NK-92 (cell line): ENCODE data around the gene OBP2B.
"Not testable (repeated sequence)": the region's sequence is repeated elsewhere in the genome, so short reads cannot be mapped to it uniquely, and the experiment has no call there.

Experiments
- DNase-seq: peaks from one replicate; lab custom pipeline; 2025; ENCODE audit not compliant: unreplicated experiment; lab: John Stamatoyannopoulos, UW

Gene OBP2B, protein sequence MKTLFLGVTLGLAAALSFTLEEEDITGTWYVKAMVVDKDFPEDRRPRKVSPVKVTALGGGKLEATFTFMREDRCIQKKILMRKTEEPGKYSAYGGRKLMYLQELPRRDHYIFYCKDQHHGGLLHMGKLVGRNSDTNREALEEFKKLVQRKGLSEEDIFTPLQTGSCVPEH

DNA sequence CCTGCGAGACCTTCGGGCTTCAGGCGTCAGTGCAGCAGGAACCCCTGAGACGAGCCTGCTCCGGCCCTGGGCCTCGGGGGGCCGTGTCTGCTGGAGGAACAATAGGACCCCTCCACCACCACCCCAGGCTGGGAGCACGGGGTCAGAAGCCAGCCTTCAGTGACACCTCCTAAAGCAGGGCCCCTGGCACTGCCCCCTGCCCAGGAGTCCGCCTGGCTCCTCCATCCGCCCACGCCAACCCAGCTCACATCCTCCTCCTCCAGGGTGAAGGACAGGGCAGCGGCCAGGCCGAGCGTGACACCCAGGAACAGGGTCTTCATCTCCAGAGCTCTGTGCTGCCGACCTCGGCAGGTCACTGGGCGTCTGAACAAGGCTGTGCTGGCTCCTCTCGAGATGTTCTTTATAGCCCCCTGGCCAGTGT is at the start of gene OBP2B:
Gene OBP2B (minus strand): TSS at position 371 of the 421 bp plus-strand sequence. CDS start 51 bp downstream, at position 320.
- DNase-seq: not testable (repeated sequence)

DNA sequence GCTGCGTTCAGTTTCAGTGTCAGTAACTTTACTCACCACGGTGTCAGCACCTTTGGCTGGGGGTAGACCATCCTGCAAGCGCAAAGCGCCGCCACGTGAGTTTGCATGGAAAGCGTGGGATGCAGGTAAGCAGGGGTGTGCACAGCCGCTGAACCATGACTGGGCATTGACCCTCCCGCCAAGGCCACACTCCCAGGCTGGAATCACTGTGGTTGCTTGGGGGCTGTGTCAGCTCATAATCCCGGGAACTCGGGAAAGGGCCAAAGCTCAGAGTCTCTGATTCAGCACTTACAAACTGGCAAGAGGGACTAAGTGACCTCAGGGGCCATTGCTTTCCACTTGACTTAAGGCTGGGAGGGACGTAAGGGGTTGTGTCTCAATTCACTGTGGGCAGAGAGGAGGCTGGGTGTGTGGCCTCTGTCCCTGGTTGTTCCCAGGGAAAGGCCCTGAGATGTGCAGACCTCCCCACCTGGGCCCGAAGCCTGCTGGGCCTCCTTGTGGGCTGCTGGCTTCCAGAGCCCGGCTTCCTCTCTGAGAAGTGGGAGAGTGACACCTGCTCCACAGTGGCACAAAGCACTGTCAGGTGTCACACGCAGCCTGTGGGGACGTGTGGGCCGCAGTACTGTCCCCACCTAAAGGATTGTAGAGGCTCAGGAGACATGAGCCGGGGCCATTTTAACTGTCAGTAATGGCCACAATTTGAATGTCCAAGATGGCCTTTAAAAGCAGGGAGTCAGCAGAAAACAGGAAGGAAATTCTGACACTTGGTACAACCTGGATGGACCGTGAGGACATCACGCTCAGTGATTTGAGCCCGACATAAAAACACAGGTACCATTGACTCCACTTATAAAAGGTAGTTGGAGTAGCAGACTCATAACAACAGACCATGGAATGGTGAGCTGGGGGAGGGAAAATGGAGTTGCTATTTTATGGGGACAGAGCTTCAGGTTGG is 49.3 kb upstream of the OBP2B start:
- no peak for DNase-seq

DNA sequence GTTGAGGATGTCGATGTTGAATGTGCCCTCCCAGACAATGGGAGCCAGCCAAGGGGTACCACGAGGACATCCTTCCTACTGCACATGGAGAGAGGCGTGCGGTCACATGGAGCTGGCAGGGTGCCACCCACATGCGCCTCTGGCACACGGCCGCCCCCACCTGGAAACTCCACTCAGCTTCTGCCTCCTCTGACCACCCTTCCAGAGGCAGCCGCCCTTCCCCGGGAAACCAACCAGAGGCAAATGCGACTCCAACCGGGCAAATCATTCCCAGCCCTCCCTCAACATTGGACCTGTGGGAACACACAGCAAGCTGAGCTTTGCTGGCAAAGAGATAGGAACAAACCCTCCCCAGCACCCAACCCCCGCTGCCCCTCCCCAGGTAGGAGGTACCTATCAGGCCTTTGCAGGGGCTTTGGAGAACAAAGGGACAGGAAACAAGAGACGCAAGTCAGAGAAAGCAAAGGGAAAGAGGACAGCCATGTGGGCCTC is 48.5 kb upstream of the OBP2B start:
- DNase-seq: no peak

DNA sequence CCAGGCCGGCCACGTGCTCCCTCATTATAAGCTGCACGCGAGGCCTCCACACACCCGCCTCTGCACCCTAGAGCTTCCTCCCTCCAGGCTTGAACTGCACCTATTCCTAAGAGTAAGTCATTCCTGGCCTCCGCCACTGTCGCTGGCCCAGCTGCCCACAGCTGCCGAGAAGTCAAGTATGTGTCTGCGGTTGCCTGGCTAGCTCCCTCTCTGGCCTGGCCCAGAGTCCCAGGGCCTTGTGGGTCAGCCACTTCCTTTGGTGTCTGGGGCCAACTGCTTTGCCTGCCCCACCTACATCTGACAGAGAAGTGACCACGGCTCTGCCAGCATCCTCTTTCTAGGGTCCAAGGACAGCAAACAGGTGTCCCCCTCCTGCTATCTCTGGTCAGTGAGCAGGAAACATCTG is 47.6 kb upstream of the OBP2B start:
- DNase-seq: no peak

DNA sequence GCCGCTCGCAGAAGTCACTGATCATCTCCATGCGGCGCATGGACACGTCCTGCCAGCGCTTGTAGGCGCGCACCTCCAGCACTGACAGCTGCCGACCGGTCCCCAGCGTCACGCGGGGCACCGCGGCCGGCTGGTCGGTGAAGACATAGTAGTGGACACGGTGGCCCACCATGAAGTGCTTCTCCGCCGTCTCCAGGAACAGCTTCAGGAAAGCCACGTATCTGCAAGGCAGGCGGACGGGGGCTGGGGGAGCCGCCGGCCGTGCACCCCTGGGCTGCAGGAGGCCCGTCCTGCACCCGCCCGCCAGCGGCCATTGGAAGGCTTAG is 47.0 kb upstream of the OBP2B start:
- no peak for DNase-seq

DNA sequence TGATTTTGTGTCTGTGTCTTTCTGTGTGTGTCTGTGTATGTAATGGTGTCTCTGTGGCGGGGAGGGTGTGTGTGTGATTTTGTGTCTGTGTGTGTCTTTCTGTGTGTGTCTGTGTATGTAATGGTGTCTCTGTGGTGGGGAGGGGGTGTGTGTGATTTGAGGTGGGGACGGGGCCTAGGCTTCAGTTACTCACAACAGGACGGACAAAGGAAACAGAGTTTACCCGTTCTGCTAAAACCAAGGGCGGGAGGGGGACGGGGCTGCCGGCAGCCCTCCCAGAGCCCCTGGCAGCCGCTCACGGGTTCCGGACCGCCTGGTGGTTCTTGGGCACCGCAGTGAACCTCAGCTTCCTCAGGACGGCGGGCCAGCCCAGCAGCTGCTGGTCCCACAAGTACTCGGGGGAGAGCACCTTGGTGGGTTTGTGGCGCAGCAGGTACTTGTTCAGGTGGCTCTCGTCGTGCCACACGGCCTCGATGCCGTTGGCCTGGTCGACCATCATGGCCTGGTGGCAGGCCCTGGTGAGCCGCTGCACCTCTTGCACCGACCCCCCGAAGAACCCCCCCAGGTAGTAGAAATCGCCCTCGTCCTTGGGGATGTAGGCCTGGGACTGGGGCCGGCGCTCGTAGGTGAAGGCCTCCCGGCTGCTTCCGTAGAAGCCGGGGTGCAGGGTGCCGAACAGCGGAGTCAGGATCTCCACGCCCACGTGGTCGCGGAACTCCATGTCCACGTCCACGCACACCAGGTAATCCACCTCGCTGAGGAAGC is 46.5 kb upstream of the OBP2B start:
- DNase-seq: no peak

DNA sequence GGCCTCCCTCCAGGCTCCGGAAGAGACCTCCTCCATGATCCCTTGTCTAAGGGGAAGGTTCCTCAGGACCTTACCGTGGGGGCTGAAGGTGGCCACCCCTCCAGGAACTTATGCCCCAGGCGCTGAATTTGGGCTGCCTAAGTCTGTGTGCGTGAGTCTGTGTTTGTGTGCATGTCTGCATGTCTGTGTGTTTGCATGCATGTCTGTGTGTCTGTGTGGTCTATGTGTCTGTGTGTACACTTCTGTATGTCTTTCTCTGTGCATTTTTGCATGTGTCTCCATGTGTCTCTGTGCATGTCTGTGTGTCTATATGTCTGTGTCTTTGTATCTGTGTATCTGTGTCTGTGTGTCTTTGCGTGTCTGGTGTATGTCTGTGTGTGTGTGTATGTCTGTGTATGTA is 45.4 kb upstream of the OBP2B start:
- no peak for DNase-seq

DNA sequence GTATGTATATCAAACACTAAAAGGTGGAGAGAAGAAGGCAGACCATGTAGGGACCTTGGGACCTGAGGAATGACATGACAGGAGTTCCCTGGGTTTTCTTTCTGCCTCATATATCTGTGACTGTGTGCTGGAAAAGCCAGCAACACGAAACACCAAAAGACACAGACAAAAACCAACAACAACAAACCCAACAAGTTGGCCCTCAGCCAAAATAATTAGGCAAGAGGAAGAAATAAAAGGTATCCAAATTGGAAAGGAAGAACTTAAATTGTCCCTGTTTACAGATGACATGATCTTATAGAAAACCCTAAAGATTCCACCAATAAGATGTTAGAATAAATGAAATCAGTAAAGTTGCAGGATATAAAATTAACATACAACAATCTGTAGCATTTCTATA is 44.2 kb upstream of the OBP2B start:
- no peak for DNase-seq

DNA sequence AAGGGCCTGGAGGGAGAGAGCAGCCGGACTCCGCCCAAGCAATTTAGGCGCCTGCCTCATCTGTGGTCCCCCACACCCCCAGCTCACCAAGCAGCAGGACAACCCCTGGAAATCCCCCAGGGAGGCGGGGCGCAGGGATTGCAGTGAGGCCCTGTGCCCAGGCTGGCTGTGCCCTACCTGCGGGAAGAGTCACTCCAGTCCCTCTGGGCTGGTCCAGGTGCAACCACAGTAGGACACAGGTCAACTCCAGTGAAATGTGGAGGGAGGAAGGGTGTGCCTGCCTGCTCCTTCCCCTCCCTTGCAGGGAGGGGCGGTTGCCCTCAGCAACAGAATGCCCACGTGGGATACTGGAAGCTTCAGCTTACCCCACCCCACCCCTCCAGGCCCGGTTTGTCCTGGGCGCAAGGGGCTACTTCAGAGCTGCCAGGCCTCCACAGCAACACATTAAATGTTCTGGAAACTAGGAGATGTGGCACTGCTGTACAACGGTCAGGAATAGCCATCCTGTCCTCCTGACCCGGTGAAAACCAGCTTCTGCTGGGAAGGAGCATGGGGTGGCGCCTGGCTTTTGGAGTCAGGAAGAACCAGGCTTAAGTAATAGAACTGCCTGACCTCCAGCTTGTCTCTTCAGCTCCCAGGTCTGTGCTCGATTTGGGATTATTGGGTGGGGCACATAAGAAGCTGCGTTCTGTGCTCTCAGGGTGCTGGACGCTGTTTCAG is 43.4 kb upstream of the OBP2B start:
- no peak for DNase-seq

DNA sequence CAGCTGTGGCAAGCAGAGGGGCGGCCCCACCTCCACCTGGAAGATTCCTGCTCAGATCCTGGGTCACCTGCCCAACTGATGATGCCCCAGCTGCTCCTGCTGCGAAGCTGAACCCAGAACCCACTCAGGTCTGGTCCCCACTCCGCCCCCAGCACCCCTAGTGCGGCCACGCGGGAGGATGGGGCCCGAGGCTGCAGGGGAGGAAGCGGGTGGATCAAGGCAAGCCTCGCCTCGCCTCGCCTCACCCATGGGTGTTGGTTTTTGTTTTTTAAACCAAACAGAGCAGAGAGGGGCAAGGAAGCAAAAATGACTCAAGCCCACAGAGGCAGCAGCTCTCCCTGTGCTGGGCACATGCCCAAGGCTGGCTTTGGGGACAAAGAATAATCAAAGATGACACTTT is 42.7 kb upstream of the OBP2B start:
- DNase-seq: no peak

DNA sequence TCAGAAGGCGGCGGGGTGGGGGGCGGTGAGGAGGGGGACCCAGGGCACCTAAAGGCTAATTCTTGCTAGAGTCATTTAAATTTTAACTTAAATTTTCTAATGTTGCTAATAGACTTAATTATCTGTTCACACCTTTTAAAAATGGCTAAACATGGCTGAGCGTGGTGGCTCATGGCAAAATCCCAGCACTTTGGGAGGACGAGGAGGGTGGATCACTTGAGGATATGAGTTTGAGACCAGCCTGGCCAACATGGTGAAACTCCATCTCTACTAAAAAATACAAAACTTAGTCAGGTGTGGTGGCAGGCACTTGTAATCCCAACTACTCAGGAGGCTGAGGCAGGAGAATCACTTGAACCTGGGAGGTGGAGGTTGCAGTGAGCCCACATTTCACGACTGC is 42.2 kb upstream of the OBP2B start:
- DNase-seq: not testable (repeated sequence)

DNA sequence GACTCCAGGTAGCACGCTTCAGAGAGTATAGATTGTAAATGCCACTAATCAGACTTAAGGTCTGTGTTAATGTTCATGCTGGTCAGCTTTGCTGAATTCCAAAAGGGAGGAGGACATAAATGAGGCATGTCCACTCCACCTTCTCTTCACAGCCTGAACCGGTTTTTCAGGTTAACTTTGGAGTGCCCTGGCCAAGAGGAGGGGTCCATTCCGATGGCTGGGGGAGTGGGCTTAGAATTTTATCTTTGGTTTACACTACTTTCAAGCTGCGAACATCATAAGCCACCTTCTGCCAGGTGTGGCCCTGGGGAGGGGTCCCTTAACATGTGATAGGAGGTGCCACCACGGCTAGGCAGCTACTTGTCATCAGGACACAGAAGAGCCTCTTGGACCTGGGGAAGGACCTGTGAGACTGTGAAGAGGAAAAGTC is 41.7 kb upstream of the OBP2B start:
- no peak for DNase-seq

DNA sequence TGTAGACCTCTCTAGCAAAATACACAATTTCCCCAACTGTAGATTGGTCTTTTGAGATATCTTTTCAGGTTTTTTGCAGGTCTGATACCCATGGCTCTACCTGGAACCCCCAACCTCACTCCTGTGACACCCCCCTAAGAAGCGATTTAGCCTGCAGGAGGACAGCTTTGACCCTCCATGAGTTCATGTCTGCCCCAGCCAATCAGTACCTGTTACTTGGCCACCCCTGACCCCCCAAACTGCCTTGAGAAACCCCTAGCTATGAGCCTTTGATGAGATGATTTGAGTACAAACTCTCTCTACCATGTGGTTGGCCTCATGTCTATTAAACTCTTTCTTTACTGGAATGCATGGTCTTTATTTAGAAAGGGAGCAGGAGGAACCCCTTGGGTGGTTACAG is 40.3 kb upstream of the OBP2B start:
- no peak for DNase-seq

DNA sequence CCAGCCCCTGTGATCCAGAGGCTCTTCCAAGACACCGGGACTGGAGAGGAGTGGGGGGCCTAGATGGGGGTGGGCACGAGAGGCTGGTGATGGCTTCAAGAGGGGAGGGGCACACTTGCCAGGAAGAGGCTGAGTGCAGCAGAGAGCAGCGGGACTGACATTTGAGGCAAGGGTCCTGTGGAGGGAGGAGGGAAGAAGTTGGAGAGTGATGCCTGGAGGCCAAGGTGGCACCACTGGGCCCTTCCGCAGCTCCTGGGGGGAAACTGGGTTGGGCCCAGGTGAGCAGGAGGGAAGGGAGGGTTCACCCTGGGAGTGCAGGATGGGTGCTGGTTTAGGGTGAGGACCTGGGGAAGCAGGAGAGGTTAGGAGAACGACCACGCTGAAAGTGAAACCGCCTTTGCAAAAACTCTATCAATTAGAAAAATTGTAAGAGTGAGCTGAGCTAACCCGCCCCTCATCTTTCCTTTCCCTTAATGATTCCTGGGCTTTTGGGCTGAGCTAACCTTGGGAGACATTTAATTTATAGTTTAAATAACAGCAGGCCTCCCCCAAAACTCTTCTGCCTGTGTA is 39.8 kb upstream of the OBP2B start:
- DNase-seq: no peak

DNA sequence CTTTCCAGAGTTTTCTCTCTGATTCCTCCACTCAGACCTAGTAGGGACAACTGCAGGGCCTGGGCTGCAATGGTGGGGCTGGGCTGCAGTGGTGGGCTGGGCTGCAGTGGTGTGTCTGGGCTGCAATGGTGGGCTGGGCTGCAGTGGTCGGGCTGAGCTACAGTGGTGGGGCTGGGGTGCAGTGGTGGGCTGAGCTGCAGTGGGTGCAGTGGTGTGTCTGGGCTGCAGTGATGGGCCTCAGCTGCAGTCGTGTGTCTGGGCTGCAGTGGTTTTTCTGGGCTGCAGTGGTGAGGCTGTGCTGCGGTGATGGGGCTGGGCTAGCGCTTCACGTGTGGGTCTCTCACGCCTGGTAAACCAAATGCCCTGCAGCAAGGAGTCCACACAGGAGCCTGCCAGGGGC is 38.6 kb upstream of the OBP2B start:
- DNase-seq: no peak

DNA sequence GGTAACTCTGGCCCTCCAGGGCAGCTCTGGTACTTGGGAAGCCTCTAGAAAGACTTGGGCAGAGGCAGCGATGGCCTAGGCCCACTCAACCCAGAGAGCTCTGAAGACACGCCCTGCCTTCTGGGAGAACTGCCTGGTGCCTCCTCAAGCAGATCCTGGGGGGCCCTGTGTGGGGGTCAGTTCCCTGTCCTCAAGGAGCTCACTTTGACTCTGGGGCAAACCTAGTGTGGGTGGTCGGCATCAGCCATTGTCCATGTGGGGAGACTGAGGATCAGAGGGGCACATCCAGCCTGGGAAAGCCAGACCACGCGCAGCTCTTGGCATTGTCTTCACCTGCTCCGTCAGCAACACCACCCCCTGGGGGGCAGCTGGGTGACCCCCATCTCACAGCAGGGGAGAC is 37.9 kb upstream of the OBP2B start:
- DNase-seq: no peak

DNA sequence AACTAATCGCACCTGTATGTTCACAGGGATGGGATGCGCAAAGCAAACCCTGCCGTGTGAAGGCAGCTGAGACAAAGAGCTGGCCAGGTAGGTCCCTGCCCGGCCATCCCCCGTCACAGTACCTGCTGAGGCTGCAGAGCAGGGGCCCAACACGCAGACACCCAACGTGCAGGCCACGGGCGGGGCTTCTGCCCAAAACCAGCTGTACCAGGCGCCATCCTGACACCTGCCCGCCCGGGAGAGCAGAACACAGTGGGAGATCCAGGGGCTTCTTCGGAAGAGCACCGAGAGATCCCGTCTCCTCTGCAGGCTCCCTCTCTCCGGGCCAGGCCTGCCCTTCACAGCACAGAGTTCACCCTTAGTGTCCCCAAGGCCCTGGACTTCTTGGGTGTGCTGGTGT is 37.5 kb upstream of the OBP2B start:
- DNase-seq: no peak

DNA sequence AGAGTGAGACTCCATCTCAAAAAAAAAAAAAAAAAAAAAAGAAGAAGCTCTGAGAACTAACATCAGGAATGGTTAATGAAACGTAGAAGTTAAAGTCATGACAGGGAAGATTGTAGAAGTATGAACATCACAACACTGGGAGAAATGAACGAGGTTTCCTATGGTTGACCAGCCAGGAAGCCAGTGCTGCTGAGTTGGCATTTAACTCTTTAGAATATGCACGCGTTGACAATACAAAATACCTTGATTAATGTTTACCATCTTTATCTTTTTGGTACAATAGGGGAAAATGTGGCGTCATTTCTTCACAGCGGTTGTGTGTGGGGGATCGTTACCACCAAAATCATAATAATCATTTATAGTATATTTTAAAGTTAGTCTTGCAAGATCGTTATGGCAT is 33.9 kb upstream of the OBP2B start:
- no peak for DNase-seq

DNA sequence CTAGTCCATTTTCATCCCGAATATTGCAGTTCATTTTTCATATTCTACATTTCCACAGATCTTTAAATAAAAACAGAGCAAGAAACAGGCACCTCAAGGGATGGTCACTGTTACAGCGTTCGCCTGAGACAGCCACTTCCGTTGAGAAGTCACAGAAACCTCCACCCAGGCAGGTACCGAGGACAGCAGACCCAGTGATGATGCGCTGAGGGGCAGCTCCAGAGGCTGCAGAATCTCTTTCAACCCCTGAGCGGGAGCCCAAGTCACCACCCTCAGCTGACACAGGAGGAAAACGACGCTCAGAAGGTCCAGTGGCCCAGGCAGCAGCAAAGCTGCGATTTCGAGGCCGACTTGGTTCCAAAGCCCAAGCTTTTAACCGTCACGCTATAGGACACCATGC is 33.2 kb upstream of the OBP2B start:
- no peak for DNase-seq

DNA sequence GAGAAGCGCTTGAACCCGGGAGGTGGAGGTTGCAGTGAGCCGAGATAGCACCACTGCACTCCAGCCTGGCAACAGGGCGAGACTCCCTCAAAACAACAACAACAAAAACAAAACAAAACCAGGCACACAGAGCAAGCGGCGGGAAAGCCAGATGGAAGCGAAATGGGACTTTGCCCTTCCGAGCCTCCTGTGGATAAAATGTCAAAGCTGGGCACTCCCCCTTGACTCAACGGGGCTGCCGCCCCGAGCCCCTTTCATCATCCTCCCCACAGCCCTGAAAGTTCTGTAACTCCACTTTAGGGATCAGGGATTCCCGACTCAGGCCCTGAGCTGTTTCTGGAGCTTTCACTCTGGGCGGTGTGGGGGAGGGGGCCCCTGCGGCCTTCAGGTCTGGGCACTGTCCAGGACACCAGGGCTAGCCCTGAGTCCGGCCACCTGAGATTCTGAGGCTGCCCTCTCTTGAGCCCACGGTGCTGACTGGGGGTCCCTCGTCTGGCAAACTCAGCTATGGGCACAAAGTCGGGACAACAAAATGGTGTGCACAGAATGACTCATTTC is 30.6 kb upstream of the OBP2B start:
- no peak for DNase-seq
